ENCODE measurements around the gene FAM111B. TPM values are rescaled to one million over a fixed set of nuclear protein-coding genes. Genes with fewer than 3 reads are reported as not detected.
"Not testable (repeated sequence)": the region's sequence is repeated elsewhere in the genome, so short reads cannot be mapped to it uniquely, and the experiment has no call there.

FAM111B gene
- total RNA-seq, 3 donors from 2014 or later, result 0.32 to 0.66 (median 0.44) TPM

DNA sequence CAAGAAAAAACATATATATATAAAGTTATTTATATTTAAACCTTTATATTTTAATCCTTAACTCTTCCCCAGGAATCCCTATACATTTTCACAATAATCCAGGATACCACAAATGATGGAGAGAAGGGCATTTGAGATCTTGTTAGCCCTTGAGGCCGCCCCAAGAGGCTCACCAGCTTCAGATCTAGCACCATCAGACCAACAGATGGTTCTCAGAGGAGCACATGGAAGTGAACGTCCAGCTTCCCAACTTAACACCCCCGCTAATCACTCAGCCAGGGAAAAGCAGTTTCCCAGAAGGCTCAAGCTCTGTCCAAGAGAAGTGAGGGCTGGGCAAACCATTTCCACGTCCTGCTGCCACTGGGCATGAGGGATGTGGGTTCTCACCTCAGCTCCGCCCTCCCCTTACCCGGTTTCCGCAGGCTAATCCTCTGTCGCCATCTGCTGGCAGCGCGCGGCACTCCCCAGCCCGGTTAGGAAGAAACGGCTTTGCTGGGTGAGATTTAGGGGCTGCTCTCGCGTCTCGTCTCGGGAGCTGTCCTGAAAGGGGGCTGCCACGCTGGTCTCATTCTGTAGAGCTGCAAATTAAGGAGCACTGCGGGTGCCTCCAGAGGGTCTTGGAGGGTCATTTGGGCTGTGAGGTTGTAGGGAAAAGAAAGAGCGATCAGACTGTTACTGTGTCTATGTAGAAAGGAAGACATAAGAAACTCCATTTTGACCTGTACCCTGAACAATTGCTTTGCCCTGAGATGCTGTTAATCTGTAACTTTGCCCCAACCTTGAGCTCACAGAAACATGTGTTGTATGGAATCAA is 28.8 kb downstream of the FAM111B start:
- peak overlapping the region in 1 of 3 donors; percentile 26 for H3K4me3 ChIP-seq
- H3K4me1 ChIP-seq, result no peaks in the 10 kb centered on the region
- H3K36me3 ChIP-seq, result no peaks in the 10 kb centered on the region
- intact Hi-C loops (cut with DNase I; ENCODE audit: low total_unique reads), result no loop called here
- peaks cover 8% of the 10 kb centered on the region in 2 donors for H3K9me3 ChIP-seq
- no peaks in the 10 kb centered on the region for H3K27me3 ChIP-seq
- H3K27ac ChIP-seq, result no peak overlapping the region
- peak; percentile 54 to 77 for DNase-seq (ENCODE audit: low spot score in 2 of 2)
- TF ChIP-seq POLR2A (IDR thresholded peaks at IDR 0.05) (no peak), POLR2AphosphoS5 (IDR thresholded peaks at IDR 0.05) (no peak)
- TF ChIP-seq, protein P1, sequence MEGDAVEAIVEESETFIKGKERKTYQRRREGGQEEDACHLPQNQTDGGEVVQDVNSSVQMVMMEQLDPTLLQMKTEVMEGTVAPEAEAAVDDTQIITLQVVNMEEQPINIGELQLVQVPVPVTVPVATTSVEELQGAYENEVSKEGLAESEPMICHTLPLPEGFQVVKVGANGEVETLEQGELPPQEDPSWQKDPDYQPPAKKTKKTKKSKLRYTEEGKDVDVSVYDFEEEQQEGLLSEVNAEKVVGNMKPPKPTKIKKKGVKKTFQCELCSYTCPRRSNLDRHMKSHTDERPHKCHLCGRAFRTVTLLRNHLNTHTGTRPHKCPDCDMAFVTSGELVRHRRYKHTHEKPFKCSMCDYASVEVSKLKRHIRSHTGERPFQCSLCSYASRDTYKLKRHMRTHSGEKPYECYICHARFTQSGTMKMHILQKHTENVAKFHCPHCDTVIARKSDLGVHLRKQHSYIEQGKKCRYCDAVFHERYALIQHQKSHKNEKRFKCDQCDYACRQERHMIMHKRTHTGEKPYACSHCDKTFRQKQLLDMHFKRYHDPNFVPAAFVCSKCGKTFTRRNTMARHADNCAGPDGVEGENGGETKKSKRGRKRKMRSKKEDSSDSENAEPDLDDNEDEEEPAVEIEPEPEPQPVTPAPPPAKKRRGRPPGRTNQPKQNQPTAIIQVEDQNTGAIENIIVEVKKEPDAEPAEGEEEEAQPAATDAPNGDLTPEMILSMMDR (IDR thresholded peaks at IDR 0.05), result peak; percentile 66 to 89 (median 88)

DNA sequence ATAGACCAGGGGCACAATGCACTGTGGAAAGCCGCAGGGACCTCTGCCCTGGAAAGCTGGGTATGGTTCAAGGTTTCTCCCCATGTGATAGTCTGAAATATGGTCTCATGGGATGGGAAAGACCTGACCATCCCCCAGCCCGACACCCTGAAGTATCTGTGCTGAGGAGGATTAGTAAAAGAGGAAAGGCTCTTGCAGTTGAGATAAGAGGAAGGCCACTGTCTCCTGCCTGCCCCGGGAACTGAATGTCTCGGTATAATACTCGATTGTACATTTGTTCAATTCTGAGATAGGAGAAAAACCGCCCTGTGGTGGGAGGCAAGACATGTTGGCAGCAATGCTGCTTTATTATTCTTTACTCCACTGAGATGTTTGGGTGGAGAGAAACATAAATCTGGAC is 29.5 kb downstream of the FAM111B start:
- H3K9me3 ChIP-seq; H3K27me3 ChIP-seq; intact Hi-C loops (cut with DNase I; ENCODE audit: low total_unique reads); H3K4me3 ChIP-seq; H3K36me3 ChIP-seq; H3K4me1 ChIP-seq; DNase-seq (ENCODE audit: low spot score in 2 of 2); H3K27ac ChIP-seq: not testable (repeated sequence)

DNA sequence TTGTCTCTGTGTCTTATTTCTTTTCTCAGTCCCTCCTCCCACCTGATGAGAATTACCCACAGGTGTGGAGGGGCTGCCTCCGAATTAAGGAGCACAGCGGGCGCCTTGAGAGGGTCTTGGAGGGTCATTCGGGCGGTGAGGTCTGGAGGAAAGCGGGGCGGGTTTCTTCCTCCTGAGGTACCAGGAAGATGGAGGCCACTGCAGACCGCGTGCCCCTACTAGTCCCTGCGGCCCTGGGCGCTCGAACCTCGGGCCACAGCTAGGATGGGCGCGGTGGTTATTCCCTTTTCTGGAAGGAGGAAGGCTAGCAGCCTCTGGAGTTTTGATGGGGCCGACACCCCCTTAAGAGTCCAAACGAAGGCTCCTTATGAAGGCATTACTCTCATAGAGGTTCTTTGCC is 30.2 kb downstream of the FAM111B start:
- TF ChIP-seq, protein P1 (IDR thresholded peaks at IDR 0.05), result no peak
- TF ChIP-seq POLR2AphosphoS5 (IDR thresholded peaks at IDR 0.05) (no peak), POLR2A (IDR thresholded peaks at IDR 0.05) (no peak)
- Histone ChIP-seq H3K4me1 (no peaks in the 10 kb centered on the region), H3K4me3 (no peak overlapping the region), H3K9me3 (no peaks in the 10 kb centered on the region), H3K36me3 (no peaks in the 10 kb centered on the region), H3K27me3 (no peaks in the 10 kb centered on the region), H3K27ac (no peak overlapping the region)
- DNase-seq (ENCODE audit: low spot score in 2 of 2), result no peak
- intact Hi-C loops (cut with DNase I; ENCODE audit: low total_unique reads), result no loop called here

DNA sequence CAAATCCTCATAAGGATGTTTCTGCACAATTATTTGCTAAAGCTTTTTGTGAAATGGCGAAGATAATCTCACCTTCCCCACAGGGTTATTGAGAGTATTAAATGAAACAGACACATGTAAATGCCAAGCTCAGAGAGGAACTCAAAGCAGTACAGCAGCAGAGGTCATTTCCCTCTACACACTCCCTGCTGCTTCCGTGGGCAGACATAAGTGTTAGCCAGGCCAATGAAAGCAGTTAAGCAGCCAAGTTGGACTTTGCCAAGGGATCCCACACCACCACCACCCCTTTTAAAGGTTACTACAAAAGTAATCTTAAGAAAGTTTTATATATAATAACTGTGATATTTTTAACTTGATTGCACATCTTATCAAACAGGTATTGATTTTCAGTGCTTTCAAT is 31.6 kb downstream of the FAM111B start:
- no peak for DNase-seq (ENCODE audit: low spot score in 2 of 2)
- no peaks in the 10 kb centered on the region for H3K9me3 ChIP-seq
- intact Hi-C loops (cut with DNase I; ENCODE audit: low total_unique reads), result no loop called here
- H3K4me1 ChIP-seq, result no peaks in the 10 kb centered on the region
- H3K4me3 ChIP-seq, result no peak overlapping the region
- TF ChIP-seq, protein P1 (IDR thresholded peaks at IDR 0.05), result no peak
- TF ChIP-seq POLR2AphosphoS5 (IDR thresholded peaks at IDR 0.05) (no peak), POLR2A (IDR thresholded peaks at IDR 0.05) (no peak)
- H3K36me3 ChIP-seq, result no peaks in the 10 kb centered on the region
- no peaks in the 10 kb centered on the region for H3K27me3 ChIP-seq
- no peak overlapping the region for H3K27ac ChIP-seq

DNA sequence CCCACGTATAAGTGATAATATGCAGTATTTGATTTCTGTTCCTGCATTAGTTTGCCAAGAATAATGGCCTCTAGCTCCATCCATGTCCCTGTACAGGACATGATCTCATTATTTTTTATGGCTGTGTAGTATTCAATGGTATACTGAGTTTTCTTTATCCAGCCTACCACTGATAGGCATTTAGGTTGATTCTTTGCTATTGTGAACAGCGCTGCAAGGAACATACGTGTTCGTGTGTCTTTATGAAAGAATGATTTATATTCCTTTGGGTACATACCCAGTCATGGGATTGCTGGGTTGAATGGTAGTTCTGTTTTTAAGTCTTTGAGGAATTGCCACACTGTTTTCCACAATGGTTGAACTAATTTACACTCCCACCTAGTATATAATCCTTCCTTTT is 34.2 kb downstream of the FAM111B start:
- DNase-seq (ENCODE audit: low spot score in 2 of 2), result no peak
- Histone ChIP-seq H3K36me3 (no peaks in the 10 kb centered on the region), H3K9me3 (no peaks in the 10 kb centered on the region), H3K27me3 (no peaks in the 10 kb centered on the region), H3K27ac (no peak overlapping the region), H3K4me3 (no peak overlapping the region), H3K4me1 (peaks cover 0 to 6% of the 10 kb centered on the region in 2 donors)
- TF ChIP-seq, protein P1 (IDR thresholded peaks at IDR 0.05), result no peak
- TF ChIP-seq POLR2A (IDR thresholded peaks at IDR 0.05), result no peak
- TF ChIP-seq POLR2AphosphoS5 (IDR thresholded peaks at IDR 0.05), result no peak
- intact Hi-C loops (cut with DNase I; ENCODE audit: low total_unique reads), result no loop called here
